HG03460 (cell line): ENCODE measurements around the gene D2HGDH.
"Not testable (repeated sequence)": the region's sequence is repeated elsewhere in the genome, so short reads cannot be mapped to it uniquely, and the experiment has no call there.

Experiments
- ATAC-seq: cut with Tn5 transposase; IDR thresholded peaks from one replicate; pipeline ENCODE4 v1.9.1; 2021; ENCODE audit not compliant: unreplicated experiment

D2HGDH gene

DNA sequence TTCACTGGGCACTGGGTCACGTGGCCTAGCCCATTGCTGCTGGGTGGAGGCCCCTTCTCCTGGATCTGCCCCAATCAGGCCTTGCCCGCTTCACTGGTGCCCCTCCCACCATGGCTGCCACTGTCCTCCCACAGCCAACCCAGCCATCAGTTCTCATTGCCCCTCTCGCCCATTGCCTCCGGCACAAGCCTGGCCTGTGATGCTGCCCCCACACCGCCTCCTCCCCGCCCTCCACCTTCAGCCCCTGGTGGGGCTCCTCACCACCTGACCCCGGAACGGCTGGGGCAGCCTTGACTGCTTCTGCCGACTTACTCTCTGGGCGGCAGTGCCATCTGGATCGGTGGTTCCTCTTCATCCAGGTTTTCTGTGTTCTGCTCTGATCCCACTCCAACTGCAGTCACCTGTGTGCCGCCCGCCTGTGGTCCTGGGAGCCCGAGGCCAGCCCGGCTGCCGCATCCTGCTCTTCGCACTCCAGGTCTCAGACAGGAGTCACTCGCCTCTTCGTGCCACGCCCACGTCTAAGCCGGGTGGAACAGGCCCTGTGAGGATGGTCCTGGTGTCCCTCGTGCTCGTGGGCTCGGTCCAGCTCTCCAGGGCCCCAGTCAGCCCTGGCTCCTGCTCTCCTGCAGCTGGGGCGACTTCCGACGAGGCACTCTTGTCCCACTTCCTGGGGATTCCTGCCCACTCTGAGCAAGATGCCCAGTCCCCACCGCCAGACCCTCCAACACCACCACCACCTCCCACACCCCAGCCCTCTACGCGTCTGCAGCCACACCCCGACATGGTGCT lies 14.2 kb downstream of the D2HGDH start:
- ATAC-seq, result no peak

DNA sequence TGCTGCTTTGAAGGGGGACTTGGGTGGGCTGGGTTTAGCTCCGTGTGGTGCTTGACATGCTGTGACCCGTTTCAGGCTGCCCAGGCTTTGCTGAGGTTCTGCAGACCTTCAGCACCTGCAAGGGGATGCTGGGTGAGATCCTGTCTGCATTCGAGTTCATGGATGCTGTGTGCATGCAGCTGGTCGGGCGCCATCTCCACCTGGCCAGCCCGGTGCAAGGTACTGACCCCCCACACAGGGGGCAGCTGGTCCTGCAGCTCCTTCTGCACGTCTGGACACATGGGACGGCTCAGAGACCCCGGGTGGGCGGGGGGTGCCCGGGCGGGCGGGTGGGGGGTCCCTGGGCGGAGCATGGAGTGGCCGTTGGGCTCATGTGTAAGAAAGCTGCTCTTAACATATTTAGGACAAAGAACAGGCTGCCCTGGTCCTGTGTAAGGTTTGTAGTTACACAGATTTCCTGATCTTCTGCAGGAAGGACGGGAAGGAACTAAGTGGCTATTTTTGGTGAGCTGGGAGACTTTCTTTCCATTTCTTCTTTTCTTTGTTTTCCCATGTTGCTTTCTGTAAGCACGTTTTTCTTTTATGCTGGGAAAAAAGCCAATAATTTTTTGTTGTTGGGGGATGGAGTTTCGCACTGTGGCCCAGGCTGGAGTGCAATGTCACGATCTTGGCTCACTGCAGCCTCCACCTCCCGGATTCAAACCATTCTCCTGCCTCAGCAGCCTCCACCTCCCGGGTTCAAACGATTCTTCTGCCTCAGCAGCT lies 15.8 kb downstream of the D2HGDH start:
- no peak for ATAC-seq

DNA sequence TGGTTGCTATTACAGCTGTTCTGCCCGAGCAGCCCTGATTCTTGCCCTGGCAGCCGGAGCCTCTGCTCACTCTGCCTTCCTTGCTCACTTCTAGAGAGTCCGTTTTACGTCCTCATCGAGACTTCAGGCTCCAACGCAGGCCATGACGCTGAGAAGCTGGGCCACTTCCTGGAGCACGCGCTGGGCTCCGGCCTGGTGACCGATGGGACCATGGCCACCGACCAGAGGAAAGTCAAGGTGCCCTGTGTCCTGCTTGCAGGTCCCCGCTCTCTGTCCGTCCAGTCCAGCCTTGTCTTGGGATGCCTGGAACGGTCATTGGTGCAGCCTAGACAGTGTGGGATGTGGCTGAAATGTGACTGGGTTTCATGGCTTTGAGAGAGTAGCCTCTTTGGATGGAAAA lies 16.7 kb downstream of the D2HGDH start:
- no peak for ATAC-seq

DNA sequence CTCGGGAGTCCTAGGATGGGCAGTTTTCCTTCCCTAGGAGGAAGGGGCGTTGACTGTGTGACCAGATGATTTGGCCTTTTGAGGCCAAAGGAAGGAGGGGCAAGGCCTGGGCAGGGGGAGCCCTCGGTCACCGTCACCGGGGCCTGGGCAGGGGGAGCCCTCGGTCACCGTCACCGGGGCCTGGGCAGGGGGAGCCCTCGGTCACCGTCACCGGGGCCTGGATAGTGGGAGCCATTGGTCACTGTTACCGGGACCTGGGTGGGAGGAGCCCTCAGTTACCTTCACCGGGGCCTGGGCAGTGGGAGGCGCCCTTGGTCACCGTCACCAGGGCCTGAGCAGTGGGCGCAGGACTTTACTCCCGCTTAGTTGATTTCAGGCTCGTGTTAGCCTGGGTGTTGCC lies 17.3 kb downstream of the D2HGDH start:
- no peak for ATAC-seq

DNA sequence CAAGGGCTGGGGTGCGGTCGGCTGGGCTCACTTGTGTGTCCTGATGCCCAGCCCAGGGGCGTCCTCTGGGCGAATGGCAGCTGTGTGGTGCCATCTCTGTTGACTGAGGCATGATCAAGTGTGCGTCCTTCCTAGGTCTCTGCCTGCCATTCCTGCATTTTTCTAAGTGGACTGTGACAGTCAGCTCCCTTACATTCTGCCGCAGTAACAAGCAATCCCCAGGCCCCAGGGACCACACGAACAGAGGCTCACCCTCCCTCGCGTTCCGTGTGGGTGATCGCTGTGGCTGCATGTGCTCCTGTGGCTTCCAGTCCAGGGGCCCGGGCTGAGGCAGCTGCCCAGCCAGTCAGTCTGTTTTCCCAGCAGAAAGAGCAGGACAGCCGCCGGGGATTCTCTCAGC lies 17.8 kb downstream of the D2HGDH start:
- no peak for ATAC-seq

DNA sequence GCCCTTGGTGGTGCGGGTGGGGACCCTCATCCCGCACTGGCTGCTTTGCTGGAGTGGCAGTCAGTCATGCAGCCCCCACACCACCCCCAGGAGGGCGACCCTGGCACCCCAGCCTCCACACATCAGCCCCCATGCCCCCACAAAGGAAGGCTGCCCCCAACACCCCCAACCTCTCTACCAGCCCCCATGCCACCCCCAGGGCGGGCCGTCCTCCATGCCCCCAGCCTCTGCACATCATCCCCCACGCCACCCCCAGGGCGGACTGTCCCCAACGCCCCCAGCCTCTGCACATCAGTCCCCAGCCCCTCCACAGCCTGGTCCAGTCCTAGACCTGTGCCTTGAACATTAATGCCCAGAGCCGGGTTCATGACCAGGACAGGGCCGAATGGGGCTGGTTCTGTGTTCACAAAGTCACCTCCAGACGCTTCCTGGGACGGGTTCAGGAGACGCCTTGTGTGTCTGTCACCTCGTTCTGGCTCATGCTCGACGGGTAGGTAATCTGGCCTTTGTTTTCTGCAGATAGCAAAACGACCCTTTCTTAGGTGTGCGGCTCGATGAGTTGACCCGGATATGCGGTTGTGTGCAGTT lies 18.4 kb downstream of the D2HGDH start:
- no peak for ATAC-seq

DNA sequence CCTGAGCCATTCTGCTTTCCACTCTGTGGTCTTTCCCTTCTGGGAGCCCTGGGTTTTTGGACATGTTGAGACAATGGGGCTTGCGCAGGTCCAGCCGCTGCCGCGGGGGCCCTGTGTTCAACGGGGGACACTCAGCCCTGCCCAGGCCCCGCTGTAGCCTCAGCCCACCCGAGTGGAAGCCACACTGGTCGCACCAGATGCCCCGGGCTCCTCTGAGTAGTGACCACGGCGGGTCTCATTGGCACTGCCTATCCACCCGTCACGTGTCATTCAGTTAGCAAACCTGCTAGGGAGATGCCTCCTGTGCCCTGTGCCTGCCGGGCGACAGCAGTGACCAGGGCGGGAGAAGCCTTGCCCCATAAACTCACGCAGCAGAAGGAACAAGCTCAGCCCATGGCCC lies 19.1 kb downstream of the D2HGDH start:
- no peak for ATAC-seq

DNA sequence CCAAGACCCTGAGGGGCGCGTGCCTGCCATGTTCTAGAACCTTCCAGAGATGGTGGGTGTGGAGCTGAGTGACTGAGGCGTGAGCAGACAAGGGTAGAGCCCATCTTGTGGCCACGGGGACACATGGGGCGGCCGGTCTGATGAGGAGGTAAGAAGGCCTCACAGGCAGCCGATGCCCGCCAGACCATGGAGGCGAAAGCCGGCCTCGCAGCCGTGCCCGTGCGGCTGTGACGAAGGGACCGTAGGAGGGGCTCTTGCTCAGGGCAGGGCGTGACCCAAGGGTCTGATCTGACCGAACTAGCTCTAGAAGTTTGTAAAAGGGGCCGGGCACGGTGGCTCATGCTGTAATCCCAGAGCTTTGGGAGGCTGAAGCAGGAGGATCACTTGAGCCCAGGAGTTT lies 19.6 kb downstream of the D2HGDH start:
- no peak for ATAC-seq

DNA sequence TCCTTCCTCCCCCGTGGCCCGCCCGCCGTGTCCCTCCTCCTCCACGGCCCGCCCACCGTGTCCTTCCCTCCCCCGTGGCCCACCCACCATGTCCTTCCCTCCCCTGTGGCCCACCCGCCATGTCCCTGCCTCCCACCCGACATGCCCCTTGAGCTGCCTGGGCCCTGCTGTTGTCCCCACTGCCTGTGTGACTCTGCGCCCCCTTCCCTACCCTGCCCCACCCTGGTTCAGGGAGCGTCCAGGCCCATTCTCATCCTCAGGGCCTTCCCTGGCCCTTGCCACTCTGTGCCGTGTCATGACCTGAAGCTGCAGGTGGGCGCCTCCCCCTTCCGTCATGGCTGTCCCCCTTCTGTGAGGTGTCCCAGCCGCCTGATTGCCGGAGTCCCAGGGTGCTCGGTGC lies 20.7 kb downstream of the D2HGDH start:
- no peak for ATAC-seq

DNA sequence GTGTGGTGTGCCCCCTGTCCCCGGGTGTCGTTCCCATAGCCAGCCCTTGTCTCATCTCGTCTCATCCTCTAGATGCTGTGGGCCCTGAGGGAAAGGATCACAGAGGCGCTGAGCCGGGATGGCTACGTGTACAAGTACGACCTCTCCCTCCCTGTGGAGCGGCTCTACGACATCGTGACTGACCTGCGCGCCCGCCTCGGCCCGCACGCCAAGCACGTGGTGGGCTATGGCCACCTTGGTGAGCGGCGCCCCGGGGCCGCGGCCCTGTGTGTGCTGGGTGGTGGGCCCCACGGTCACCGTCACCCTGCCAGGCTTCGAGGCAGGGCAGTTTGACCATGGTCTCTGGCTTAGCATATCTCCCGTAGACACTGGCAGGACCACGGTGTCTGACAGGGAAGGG lies 21.3 kb downstream of the D2HGDH start:
- ATAC-seq, result no peak

DNA sequence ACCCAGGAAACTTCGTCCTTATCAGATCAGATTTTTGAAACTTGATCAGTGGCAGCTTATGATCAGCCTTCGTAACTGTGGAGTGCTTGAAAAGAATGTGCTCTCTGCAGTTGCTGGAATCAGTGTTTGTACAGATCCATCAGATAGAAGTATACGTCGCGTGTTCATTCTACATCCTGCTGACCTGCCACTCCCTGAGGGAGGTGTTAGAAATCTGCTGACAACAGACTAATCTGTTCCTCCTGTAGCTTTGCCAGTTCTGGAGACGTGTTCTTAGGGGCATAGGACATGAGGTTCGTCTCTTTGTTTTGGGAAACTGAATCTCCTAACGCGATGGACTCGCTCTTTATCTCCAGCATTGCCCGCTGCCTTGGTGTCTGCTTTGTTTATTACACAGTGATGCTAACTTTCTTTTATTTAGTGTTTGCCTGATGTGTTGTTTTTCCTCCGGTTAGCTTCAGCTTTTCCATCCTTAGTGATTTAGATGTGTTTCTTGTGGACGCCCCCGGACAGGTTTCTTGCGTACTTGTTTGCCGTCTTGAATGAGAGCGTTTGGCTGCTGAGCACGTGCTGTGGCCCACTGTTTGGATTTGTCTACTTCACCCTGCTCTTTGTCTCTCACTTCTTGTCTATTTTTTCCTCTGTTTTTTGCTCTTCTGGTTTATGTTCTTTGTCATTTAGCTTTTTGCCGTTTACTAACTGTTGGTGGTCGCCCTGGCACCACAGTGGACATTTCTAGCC lies 24.8 kb downstream of the D2HGDH start:
- no peak for ATAC-seq

DNA sequence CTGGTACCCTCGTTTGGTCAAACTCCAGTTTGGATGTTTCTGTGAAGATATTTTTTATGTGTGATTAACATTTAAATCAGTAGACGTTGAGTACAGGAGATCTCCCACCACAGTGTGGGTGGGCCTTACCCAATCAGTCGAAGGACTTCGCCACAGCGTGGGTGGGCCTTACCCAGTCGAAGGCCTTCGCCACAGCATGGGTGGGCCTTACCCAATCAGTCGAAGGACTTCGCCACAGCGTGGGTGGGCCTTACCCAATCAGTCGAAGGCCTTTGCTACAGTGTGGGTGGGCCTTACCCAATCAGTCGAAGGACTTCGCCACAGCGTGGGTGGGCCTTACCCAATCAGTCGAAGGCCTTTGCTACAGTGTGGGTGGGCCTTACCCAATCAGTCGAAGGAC lies 25.5 kb downstream of the D2HGDH start:
- not testable (repeated sequence) for ATAC-seq

DNA sequence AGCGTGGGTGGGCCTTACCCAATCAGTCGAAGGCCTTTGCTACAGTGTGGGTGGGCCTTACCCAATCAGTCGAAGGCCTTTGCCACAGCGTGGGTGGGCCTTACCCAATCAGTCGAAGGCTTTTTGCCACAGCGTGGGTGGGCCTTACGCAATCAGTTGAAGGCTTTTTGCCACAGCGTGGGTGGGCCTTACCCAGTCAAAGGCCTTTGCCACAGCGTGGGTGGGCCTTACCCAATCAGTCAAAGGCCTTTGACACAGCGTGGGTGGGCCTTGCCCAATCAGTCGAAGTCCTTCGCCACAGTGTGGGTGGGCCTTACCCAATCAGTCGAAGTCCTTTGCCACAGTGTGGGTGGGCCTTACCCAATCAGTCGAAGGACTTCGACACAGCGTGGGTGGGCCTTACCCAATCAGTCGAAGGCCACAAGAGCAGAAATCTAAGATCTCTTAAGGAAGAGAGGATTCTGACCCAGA lies 25.9 kb downstream of the D2HGDH start:
- ATAC-seq, result no peak

DNA sequence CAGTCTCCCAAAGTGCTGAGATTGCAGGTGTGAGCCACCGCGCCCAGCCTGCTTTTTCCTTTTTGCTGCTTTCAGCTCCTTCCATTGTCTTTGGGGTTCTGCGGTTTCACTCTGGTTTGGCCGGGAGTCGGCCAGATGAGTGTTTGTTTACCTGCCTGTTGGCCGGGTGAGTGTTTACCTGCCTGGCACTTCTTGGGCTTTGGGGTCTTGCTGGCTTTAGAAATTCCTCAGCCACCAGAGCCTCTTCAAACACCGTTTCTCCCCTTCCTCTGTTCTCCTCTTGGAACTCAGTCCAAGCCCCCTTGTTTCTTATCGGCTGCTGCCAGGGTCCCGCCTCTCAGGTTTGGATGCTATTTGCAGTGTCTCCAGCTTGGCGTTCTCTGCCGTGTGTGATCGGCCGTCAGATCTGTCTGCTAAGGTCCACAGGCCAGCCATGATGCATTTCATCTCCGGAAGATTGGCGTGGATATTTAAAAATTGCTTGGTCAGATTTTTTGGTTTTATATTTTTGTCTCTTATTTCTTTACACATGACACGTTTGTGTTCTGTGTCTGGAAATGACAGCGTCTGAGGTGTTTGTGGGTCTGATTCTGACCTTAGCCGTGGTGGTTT lies 28.0 kb downstream of the D2HGDH start:
- ATAC-seq, result no peak

DNA sequence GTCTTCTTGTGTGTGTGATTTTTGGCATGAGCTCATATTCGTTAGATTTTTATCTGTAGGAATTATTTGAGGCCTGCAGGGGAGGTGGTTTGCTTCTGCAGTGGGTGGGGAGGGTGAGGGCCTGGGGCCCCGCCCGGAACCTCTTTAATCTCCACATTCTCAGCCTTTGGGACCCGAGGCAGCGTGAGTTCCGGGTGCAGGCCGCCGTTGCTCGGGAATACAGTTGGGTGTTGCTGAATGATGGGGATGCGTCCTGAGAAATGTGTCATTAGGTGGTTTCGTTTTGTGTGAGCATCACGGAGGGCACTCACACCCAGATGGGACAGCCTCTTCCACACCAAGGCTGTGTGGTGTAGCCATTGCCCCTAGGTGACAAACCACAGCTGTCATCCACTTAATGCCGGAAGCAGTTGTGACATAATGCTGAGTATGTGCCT lies 28.5 kb downstream of the D2HGDH start:
- no peak for ATAC-seq

DNA sequence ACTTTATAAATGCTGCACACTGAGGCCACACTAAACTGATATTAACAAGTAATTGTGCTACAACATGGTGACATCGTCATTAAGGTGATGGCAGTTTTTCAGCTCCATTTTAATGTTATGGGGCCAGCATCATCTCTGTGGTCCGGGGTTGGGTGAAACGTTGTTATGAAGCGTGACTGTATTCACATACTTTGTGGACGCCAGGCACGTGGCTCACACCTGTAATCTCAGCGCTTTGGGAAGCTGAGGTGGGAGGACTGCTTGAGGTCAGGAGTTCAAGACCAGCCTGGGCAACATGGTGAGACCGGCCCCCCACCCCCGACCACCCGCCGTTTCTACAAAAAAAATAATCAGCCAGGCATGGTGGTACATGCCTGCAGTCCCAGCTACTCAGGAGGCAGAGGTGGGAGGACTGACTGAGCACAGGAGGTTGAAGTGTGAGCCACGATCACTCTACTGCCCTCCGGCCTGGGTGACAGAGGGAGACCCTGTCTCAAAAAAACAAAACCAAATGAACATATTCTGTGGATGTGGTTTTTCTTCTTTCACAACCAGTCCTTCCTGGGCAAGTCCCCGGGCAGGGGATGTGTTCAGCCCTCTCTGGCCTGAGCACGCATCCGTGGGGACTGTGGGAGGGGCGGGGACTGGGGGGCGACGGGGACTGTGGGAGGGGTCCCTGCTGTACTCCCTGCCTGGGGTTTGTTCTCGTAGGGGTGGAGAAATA lies 29.3 kb downstream of the D2HGDH start:
- no peak for ATAC-seq

DNA sequence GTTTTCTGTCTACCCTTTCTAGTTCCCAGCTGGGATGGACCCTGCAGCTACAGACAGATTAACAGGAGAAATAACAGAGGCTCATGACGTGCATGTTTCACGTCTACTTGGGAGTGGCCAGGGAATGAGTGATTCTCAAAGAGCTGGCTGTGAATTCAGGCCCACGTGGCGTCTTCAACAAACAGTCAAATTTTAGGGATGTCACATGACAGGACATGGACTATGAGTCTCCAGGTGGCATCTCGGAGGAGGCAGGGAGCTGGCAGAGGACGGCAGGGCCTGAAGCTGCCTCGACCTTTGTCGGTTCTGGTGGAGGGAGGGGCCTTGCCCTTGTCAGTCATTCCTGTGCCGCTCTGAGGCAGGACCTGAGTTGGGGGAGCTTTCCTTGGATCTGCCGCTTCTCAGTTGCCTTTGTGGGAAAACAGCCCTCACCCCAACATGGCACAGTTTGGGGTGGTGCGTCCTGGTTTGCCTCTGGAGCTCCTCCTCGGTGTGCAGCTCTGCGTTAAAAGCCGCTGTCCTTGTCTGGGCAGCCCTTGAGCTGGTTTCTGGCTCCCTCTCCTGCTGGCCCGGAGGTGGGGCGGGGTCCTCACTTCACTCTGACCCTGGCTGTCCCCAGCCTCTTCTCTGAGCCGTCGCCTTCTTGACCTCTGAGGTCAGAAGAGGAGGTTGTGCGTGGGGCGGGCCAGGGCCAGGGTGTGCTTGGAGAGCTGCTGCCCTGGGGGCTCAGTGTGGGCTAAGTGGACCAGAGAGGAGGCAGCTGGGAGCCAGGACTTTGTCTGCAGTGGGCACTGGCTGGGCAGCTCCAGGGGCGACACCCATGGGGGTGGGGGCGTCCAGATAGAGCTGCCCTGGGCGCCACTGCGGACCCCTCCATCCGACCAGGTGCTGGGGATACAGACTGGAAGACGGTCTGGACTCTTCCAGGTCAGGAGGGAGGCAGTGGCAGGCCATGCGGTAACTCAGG lies 30.1 kb downstream of the D2HGDH start:
- ATAC-seq, result no peak

DNA sequence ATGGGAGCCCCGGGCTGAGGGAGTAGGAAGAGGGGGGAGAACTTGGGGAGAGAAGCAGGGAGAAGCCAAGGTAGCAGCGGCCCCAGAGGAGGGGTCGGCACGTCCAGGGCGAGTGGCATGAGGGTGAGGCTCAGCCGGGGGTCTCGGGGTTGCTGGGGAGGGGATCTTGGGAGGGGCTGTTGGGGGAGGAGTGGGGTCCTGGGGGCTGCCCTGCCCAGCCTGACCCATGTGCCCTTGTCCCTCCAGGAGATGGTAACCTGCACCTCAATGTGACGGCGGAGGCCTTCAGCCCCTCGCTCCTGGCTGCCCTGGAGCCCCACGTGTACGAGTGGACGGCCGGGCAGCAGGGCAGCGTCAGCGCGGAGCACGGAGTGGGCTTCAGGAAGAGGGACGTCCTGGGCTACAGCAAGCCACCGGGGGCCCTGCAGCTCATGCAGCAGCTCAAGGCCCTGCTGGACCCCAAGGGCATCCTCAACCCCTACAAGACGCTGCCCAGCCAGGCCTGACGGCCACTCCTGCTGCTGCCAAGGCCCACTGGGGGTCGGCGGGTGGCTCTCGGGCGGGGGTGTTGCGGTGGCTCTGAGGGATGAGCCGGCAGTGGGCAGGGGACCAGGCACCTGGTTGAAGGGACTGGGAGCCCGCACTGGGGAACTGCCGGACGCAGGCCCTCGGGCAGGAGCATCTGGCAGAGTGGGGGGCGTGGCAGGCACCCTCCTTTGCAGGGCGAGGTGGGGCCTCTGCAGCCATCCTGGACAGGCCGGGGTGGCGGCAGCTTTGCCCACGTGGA lies 33.2 kb downstream of the D2HGDH start:
- ATAC-seq, result no peak
